GM23338 (cell line): Measurements from ENCODE around the gene SH3BP4. TPM values are rescaled to one million over a fixed set of nuclear protein-coding genes. Genes with fewer than 3 reads are reported as not detected.

Experiments used
- ATAC-seq: fragments of 200-7000 bp; cut with Tn5 transposase; 3 replicates; pipeline ENCODE4 v1.9.1; 2020
- DNase-seq: peaks from one replicate; pipeline ENCODE4 v3.0.0-alpha.2; 2015; ENCODE audit warnings: low spot score
- H2AFZ ChIP-seq: fragments of 200-600 bp; sonication (generic); 2 replicates; pipeline ENCODE4 v1.8.0; 2016; ENCODE audit warnings: antibody characterized with exemption, mild to moderate bottlenecking, moderate library complexity
- H3F3A ChIP-seq: fragments of 200-600 bp; sonication (generic); replicated peaks from 2 replicates; pipeline ENCODE4 v1.8.0; 2017; ENCODE audit warnings: antibody characterized with exemption, mixed run types, low read depth
- H3K27ac ChIP-seq: fragments of 200-600 bp; sonication (generic); 2 replicates; pipeline ENCODE4 v1.6.1; 2016; ENCODE audit warnings: low read depth
- H3K27me3 ChIP-seq: fragments of 200-600 bp; sonication (generic); 2 replicates; pipeline ENCODE4 v1.8.0; 2016; ENCODE audit warnings: mild to moderate bottlenecking, mixed run types, moderate library complexity; ENCODE audit not compliant: insufficient read depth
- H3K36me3 ChIP-seq: fragments of 200-600 bp; sonication (generic); 2 replicates; pipeline ENCODE4 v1.8.0; 2016; ENCODE audit warnings: mild to moderate bottlenecking; ENCODE audit not compliant: insufficient read depth
- H3K4me1 ChIP-seq: fragments of 200-600 bp; sonication (generic); 2 replicates; pipeline ENCODE4 v1.8.0; 2016; ENCODE audit warnings: mild to moderate bottlenecking, moderate library complexity; ENCODE audit not compliant: insufficient read depth
- H3K4me2 ChIP-seq: fragments of 200-600 bp; sonication (generic); 2 replicates; pipeline ENCODE4 v1.7.1; 2017; ENCODE audit warnings: mixed run types
- H3K4me3 ChIP-seq: fragments of 200-600 bp; sonication (generic); 2 replicates; pipeline ENCODE4 v1.6.1; 2016; ENCODE audit warnings: mixed run types
- H3K79me2 ChIP-seq: fragments of 200-600 bp; sonication (generic); replicated peaks from 2 replicates; pipeline ENCODE4 v1.8.0; 2017; ENCODE audit warnings: mild to moderate bottlenecking; ENCODE audit not compliant: insufficient read depth
- H3K9me2 ChIP-seq: fragments of 200-600 bp; sonication (generic); 2 replicates; pipeline ENCODE4 v1.8.0; 2017; ENCODE audit not compliant: insufficient read depth
- H4K20me1 ChIP-seq: fragments of 200-600 bp; sonication (generic); replicated peaks from 2 replicates; pipeline ENCODE4 v1.8.0; 2017; ENCODE audit warnings: mild to moderate bottlenecking; ENCODE audit not compliant: insufficient read depth
- H3K27ac Mint-ChIP-seq: 2 replicates; pipeline ENCODE4 v1.8.0; 2020; ENCODE audit warnings: inconsistent platforms, mild to moderate bottlenecking, moderate library complexity, mixed read lengths
- H3K27me3 Mint-ChIP-seq: 3 replicates; pipeline ENCODE4 v1.8.0; 2022; ENCODE audit warnings: low read depth, mild to moderate bottlenecking, moderate library complexity, mixed read lengths, inconsistent platforms; ENCODE audit not compliant: insufficient read depth, poor library complexity
- H3K36me3 Mint-ChIP-seq: 3 replicates; pipeline ENCODE4 v1.8.0; 2021; ENCODE audit warnings: low read depth, mild to moderate bottlenecking, inconsistent platforms, moderate library complexity, mixed read lengths
- H3K4me1 Mint-ChIP-seq: 3 replicates; pipeline ENCODE4 v1.8.0; 2020; ENCODE audit warnings: mild to moderate bottlenecking, inconsistent platforms, mixed read lengths
- H3K4me3 Mint-ChIP-seq: 3 replicates; pipeline ENCODE4 v1.8.0; 2021; ENCODE audit warnings: moderate library complexity, mild to moderate bottlenecking, inconsistent platforms, mixed read lengths
- H3K9me3 Mint-ChIP-seq: 3 replicates; pipeline ENCODE4 v1.8.0; 2020; ENCODE audit warnings: moderate library complexity, mild to moderate bottlenecking, inconsistent platforms, mixed read lengths
- EZH2 ChIP-seq: fragments of 200-600 bp; sonication (generic); IDR thresholded peaks from one replicate; pipeline ENCODE4 v1.8.0; 2017; ENCODE audit warnings: antibody characterized with exemption, mild to moderate bottlenecking, low read depth; ENCODE audit not compliant: unreplicated experiment
- EZH2phosphoT487 ChIP-seq: fragments of 200-600 bp; sonication (generic); IDR thresholded peaks from one replicate; pipeline ENCODE4 v1.8.1; 2018; ENCODE audit warnings: antibody characterized with exemption; ENCODE audit not compliant: unreplicated experiment
- NANOG ChIP-seq: IDR thresholded peaks from 2 replicates; pipeline ENCODE4 v1.6.1; 2016; ENCODE audit warnings: antibody characterized with exemption, borderline replicate concordance
- POLR2AphosphoS5 ChIP-seq: IDR thresholded peaks from 2 replicates; pipeline ENCODE4 v1.6.1; 2016; ENCODE audit warnings: antibody characterized with exemption, low read depth
- STAT1 ChIP-seq: IDR thresholded peaks from one replicate; pipeline ENCODE4 v1.6.1; 2016; ENCODE audit warnings: antibody characterized with exemption; ENCODE audit not compliant: unreplicated experiment
- ZNF114 ChIP-seq: fragments of 250-450 bp; sonication (Bioruptor Pico); IDR thresholded peaks from 2 replicates; pipeline ENCODE4 v1.5.0; 2020; ENCODE audit warnings: mild to moderate bottlenecking, moderate library complexity
- polyA plus RNA-seq: library from polyadenylated mRNA; unstranded; fragments of >200 nt; fragmentation: Nextera tagmentation; extraction: Ambion mirVana; gene quantifications from 2 replicates; pipeline ENCODE4 v1.2.1, GENCODE V29; 2016
- total RNA-seq: library from RNA; depleted of rRNA; stranded (reverse); fragments of >200 nt; shearing (Covaris generic); gene quantifications from 2 replicates; pipeline ENCODE4 v1.2.3, GENCODE V29; 2014
- TF ChIP-seq, protein P1 (sequence below): IDR thresholded peaks from one replicate; pipeline ENCODE4 v1.6.1; 2018; ENCODE audit warnings: antibody characterized with exemption; ENCODE audit not compliant: unreplicated experiment
- TF ChIP-seq, protein P2 (sequence below), 2 experiments: fragments of 200-600 bp in 1 of 2; sonication (generic) in 1 of 2; conservative IDR thresholded peaks; 2 replicates each; pipeline versions ENCODE4 v1.5.1 to v1.6.1; 2016 to 2017; ENCODE audit warnings: antibody characterized with exemption in 2 of 2, low read depth in 2 of 2, mild to moderate bottlenecking in 2 of 2, moderate library complexity in 1 of 2

The SH3BP4 gene
- total and polyA plus RNA-seq, 2 experiments from 2014 or later: 15.6 to 50.9 TPM

DNA sequence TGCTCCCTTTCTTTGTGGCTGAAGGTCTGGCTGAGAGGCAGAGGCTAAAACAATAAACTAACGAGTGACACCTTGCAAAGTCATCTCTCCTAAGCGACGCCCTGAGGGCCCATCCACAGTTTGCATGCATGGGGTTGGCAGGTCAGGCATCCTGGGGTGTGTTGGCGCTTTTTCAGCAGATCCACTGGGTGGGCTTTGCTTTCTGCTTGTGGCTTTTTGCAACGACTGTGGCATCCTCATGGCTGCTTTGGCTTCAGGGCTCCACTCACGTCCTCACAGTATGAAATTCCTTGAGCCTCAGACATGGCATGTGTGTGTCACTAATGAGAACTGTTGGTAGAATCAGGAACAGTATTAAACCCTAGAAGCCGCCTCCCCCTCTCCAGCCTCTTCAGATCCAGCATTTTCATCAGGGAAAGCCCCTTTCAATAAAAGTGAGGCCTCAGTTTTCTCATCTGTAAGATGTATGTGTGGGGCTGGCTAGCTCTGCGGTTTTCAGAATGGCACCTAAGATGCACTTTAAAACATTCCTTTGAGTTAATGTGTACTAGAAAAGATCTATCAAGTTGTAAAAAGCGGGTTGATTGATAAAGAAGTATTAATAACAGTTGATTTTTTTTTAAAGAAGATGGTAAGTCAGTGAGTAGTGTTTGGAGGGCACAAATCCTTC is 72.5 kb downstream of the SH3BP4 start:
- H2AFZ ChIP-seq: no peak overlapping the region
- H3F3A ChIP-seq: no peaks in the 10 kb centered on the region
- H3K27ac ChIP-seq: no peak overlapping the region
- no peaks in the 10 kb centered on the region; the same call in 1 of the 2 replicates for H3K4me1 ChIP-seq
- TF ChIP-seq, protein P1, sequence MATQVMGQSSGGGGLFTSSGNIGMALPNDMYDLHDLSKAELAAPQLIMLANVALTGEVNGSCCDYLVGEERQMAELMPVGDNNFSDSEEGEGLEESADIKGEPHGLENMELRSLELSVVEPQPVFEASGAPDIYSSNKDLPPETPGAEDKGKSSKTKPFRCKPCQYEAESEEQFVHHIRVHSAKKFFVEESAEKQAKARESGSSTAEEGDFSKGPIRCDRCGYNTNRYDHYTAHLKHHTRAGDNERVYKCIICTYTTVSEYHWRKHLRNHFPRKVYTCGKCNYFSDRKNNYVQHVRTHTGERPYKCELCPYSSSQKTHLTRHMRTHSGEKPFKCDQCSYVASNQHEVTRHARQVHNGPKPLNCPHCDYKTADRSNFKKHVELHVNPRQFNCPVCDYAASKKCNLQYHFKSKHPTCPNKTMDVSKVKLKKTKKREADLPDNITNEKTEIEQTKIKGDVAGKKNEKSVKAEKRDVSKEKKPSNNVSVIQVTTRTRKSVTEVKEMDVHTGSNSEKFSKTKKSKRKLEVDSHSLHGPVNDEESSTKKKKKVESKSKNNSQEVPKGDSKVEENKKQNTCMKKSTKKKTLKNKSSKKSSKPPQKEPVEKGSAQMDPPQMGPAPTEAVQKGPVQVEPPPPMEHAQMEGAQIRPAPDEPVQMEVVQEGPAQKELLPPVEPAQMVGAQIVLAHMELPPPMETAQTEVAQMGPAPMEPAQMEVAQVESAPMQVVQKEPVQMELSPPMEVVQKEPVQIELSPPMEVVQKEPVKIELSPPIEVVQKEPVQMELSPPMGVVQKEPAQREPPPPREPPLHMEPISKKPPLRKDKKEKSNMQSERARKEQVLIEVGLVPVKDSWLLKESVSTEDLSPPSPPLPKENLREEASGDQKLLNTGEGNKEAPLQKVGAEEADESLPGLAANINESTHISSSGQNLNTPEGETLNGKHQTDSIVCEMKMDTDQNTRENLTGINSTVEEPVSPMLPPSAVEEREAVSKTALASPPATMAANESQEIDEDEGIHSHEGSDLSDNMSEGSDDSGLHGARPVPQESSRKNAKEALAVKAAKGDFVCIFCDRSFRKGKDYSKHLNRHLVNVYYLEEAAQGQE: no peak
- TF ChIP-seq POLR2AphosphoS5 (no peak), EZH2phosphoT487 (no peak)
- TF ChIP-seq, protein P2, sequence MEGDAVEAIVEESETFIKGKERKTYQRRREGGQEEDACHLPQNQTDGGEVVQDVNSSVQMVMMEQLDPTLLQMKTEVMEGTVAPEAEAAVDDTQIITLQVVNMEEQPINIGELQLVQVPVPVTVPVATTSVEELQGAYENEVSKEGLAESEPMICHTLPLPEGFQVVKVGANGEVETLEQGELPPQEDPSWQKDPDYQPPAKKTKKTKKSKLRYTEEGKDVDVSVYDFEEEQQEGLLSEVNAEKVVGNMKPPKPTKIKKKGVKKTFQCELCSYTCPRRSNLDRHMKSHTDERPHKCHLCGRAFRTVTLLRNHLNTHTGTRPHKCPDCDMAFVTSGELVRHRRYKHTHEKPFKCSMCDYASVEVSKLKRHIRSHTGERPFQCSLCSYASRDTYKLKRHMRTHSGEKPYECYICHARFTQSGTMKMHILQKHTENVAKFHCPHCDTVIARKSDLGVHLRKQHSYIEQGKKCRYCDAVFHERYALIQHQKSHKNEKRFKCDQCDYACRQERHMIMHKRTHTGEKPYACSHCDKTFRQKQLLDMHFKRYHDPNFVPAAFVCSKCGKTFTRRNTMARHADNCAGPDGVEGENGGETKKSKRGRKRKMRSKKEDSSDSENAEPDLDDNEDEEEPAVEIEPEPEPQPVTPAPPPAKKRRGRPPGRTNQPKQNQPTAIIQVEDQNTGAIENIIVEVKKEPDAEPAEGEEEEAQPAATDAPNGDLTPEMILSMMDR (conservative IDR thresholded peaks at IDR 0.05; ENCODE audit: low read depth in 2 of 2): no peak
- no peak; the same call in 2 of the 3 replicates for ATAC-seq
- H3K4me3 Mint-ChIP-seq: no peak overlapping the region
- no peak for DNase-seq
- H3K36me3 Mint-ChIP-seq: no peaks in the 10 kb centered on the region; the same call in 1 of the 3 replicates
- H4K20me1 ChIP-seq: peaks cover 8% of the 10 kb centered on the region; the same call in 1 of the 2 replicates
- H3K9me2 ChIP-seq: no peaks in the 10 kb centered on the region
- no peak overlapping the region for H3K4me2 ChIP-seq
- no peaks in the 10 kb centered on the region for H3K36me3 ChIP-seq
- no peaks in the 10 kb centered on the region for H3K9me3 Mint-ChIP-seq
- H3K79me2 ChIP-seq: peaks cover 96% of the 10 kb centered on the region
- H3K27me3 ChIP-seq: no peaks in the 10 kb centered on the region
- H3K27me3 Mint-ChIP-seq: peaks cover 5% of the 10 kb centered on the region
- peaks cover 35% of the 10 kb centered on the region for H3K4me1 Mint-ChIP-seq
- H3K4me3 ChIP-seq: no peak overlapping the region
- no peak overlapping the region for H3K27ac Mint-ChIP-seq

DNA sequence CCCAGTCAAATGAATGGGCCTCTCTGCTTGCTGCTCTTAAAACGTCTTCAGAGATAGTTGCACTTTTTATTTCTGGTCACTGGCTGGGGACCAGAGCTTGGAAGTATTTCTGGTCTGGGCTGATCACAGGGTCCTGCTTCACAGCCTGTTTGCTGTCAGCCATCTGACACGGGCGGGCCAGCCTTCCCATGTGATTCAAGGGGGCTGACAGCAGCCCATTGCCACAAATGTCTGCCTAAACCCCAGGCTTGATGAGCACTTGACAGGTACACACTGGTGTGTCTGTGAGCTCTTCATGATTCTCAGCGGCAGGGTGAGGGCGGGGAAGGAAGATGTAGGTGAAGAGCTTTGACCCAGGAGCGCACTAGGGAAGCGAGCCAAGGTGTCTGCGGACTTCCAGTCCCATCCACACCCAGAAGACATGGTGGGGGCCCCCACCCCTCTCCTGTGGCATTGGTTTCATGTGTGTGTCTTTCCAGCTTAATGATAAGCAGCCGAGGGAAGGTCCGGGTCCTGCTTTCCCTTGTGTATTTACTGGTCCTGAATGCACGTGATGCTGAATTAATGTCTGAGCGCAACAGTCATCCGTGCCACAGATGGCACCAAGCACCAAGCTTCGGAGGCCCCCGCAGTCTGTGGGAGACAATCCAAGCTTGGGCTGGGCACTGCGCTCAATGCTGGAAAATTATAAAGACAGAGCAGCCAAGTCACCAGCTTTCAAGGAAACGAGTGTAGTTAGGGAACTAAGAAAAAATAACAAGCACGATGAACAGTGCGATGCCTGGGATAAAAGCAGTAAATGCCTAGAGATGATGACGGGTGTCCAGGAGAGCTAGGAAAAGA is 73.3 kb downstream of the SH3BP4 start:
- Histone ChIP-seq H3K27ac (no peak overlapping the region), H3F3A (no peaks in the 10 kb centered on the region), H3K36me3 (no peaks in the 10 kb centered on the region), H3K9me2 (no peaks in the 10 kb centered on the region), H3K4me2 (no peak overlapping the region), H4K20me1 (peaks cover 8% of the 10 kb centered on the region; the same call in 1 of the 2 replicates), H3K4me3 (no peak overlapping the region), H3K79me2 (peaks cover 96% of the 10 kb centered on the region), H3K4me1 (no peaks in the 10 kb centered on the region; the same call in 1 of the 2 replicates), H2AFZ (no peak overlapping the region), H3K27me3 (no peaks in the 10 kb centered on the region)
- DNase-seq (no peak), ATAC-seq (no peak)
- Mint-ChIP-seq H3K27me3 (peaks cover 7% of the 10 kb centered on the region), H3K27ac (no peak overlapping the region; the same call in 1 of the 2 replicates), H3K4me3 (no peak overlapping the region), H3K4me1 (peaks cover 39% of the 10 kb centered on the region), H3K36me3 (no peaks in the 10 kb centered on the region; the same call in 1 of the 3 replicates), H3K9me3 (no peaks in the 10 kb centered on the region)
- TF ChIP-seq NANOG (no peak), STAT1 (no peak), POLR2AphosphoS5 (no peak), EZH2 (no peak), ZNF114 (CRISPR knock-in tag) (no peak)
- TF ChIP-seq, protein P1: no peak
- TF ChIP-seq, protein P2 (conservative IDR thresholded peaks at IDR 0.05; ENCODE audit: low read depth in 2 of 2): no peak
